RWPE2 (cell line): ENCODE measurements around the gene ELL.

Experiments used
- ATAC-seq: fragments of 200-7000 bp; cut with Tn5 transposase; 3 replicates; pipeline ENCODE4 v1.9.1; 2021; ENCODE audit warnings: low read depth
- DNase-seq: peaks from one replicate; pipeline ENCODE4 v3.0.0-alpha.2; 2020; ENCODE audit warnings: low spot score
- H3K27ac ChIP-seq: fragments of 450-650 bp; 2 replicates; pipeline ENCODE4 v1.5.1; 2017; ENCODE audit warnings: mild to moderate bottlenecking; ENCODE audit not compliant: poor library complexity, severe bottlenecking
- H3K27me3 ChIP-seq: fragments of 250-450 bp; sonication (Bioruptor Pico); 2 replicates; pipeline ENCODE4 v1.5.1; 2021; ENCODE audit warnings: mild to moderate bottlenecking, moderate library complexity; ENCODE audit not compliant: insufficient read depth, poor library complexity, severe bottlenecking
- H3K36me3 ChIP-seq: fragments of 250-450 bp; sonication (Bioruptor Pico); 2 replicates; pipeline ENCODE4 v1.5.1; 2020; ENCODE audit warnings: low read depth, mild to moderate bottlenecking, moderate library complexity
- H3K4me1 ChIP-seq: fragments of 250-450 bp; sonication (Bioruptor Pico); 2 replicates; pipeline ENCODE4 v1.5.1; 2021; ENCODE audit warnings: mild to moderate bottlenecking, moderate library complexity; ENCODE audit not compliant: insufficient read depth, poor library complexity, severe bottlenecking
- H3K4me3 ChIP-seq: fragments of 250-450 bp; sonication (Bioruptor Pico); 2 replicates; pipeline ENCODE4 v1.5.1; 2021; ENCODE audit warnings: mild to moderate bottlenecking, moderate library complexity; ENCODE audit not compliant: severe bottlenecking
- H3K9me3 ChIP-seq: fragments of 250-450 bp; sonication (Bioruptor Pico); 2 replicates; pipeline ENCODE4 v1.5.1; 2021; ENCODE audit warnings: mild to moderate bottlenecking, moderate library complexity; ENCODE audit not compliant: severe bottlenecking
- CTCF ChIP-seq: fragments of 450-650 bp; IDR thresholded peaks from one replicate; pipeline ENCODE4 v1.5.1; 2017; ENCODE audit warnings: mild to moderate bottlenecking, moderate library complexity; ENCODE audit not compliant: poor library complexity, severe bottlenecking

ELL gene

DNA sequence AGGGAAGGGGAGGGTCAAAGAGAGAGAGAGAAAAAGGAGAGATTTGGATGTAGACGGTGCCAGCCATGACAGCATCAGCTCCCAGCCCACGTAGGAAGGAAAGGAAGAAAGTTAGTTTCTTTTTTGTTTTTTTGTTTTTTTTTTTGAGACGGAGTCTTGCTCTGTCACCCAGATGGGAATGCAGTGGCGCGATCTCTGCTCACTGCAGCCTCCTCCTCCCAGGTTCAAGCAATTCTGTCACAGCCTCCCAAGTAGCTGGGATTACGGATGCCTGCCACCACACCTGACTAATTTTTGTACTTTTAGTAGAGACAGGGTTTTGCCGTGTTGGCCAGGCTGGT, 27.6 kb downstream of the ELL start:
- Histone ChIP-seq H3K4me3 (no peak overlapping the region), H3K4me1 (peaks cover 24% of the 10 kb centered on the region), H3K27ac (peak overlapping the region; percentile 76), H3K27me3 (no peaks in the 10 kb centered on the region), H3K9me3 (no peaks in the 10 kb centered on the region), H3K36me3 (no peaks in the 10 kb centered on the region)
- no peak for DNase-seq
- ATAC-seq: no peak
- no peak for TF ChIP-seq CTCF

DNA sequence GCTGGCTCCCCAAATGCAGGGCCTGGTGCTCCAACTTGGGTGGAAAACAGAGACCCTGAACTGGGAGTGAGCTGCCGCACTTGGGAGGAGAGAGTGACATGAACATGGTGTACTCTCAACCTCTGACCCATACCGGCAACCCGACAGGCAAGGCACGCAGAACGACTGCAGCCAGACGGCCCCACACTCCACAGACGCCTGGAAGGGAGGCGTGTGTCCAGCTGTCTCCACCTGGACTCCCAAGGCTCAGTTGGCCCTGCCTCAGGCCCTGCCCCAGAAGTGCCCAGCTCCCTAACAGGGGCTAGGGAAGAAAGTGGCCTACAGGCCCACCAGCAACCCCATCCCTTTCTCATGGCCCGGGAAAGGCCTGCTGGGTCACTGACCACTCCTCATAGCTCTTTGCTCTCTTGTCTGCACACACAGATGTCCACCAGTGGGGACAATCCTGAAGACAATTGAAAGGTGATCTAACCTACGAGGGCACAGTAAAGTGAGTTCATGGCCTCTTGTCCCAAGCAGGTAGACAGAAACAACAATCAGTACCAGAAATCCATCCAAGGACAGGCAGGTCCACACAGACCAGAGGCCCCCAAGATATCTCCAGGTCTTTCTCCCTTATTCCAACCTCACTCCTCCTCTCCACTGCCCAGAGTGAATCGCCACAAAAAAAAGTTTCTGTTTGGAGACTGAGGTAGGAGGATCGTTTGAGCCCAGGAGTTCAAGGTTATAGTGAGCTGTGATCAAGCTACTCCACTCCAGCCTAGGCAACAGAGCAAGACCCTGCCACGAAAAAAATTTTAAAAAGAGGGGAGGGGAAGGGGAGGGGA, 28.2 kb downstream of the ELL start:
- H3K27me3 ChIP-seq: no peaks in the 10 kb centered on the region
- peaks cover 24% of the 10 kb centered on the region for H3K4me1 ChIP-seq
- ATAC-seq (no peak), DNase-seq (no peak)
- no peak for TF ChIP-seq CTCF
- H3K36me3 ChIP-seq: no peaks in the 10 kb centered on the region
- no peak overlapping the region for H3K27ac ChIP-seq
- H3K4me3 ChIP-seq: no peak overlapping the region
- no peaks in the 10 kb centered on the region for H3K9me3 ChIP-seq

DNA sequence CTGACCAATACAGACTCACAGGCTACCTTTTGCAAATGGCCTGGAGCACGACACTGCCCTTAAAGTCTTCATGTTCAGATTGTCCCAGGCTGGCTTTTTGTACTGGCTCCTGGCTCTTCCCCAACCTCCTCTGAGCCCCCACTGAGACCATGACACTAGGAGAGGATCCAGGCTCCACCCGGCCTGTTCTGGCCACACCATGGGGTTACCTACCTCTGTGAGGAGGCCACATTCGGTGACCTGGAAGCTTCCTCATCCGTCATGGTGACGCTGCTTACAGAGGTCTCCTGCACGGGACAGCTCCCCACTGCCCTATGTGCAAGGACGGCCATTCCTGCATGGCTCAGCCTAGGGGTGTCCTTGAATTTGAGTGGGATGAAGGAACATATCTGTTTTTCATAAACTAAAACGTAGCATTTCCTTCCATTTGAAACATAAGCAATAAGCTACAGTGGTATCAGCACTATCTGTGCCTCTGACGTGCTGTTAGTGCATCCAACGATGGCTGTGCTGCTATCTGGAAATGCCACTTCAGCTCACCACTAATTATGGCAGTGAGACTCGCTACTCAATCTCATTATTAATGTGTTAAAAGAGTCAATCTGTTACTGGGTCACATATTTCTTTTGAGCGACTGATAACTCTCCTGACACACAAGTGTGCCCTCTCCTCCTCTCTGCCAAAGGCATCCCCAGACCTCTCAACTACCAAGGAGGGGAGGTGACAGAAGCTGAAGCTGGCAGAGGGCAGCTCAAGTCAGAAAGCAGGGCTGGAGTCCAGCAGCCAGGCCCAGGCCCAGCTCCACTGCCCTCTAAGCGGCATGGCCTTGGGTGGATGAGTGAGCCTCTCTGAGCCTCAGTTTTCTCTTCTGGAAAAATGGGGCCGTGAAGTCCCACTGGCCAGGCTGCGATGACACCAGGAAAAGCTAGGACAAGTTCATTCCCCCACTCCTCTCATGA, 29.6 kb downstream of the ELL start:
- ATAC-seq (no peak), DNase-seq (peak; percentile 29)
- H3K4me3 ChIP-seq: no peak overlapping the region
- H3K4me1 ChIP-seq: peaks cover 24% of the 10 kb centered on the region
- no peak overlapping the region for H3K27ac ChIP-seq
- no peaks in the 10 kb centered on the region for H3K9me3 ChIP-seq
- no peaks in the 10 kb centered on the region for H3K36me3 ChIP-seq
- H3K27me3 ChIP-seq: no peaks in the 10 kb centered on the region
- TF ChIP-seq CTCF: no peak

DNA sequence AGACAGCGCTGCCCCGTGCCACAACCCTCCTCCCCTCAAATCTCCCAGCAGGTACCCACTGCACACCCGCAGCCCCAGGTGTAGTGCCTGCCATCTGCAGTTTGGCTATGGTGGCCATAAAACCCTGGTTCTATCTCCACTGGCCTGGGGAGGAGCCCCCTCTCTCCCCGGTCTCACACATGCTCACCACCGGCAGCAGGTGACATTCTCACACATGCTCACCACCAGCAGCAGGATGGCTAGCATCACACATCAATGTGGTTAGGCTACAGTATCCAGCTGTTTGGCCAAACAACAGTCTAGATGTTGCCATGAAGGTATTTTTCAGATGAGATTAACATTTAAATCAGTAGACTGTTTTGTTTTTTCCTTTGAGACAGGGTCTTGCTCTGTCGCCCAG, 31.1 kb downstream of the ELL start:
- Histone ChIP-seq H3K4me1 (peaks cover 23% of the 10 kb centered on the region), H3K4me3 (no peak overlapping the region), H3K27ac (no peak overlapping the region), H3K36me3 (no peaks in the 10 kb centered on the region), H3K9me3 (no peaks in the 10 kb centered on the region), H3K27me3 (no peaks in the 10 kb centered on the region)
- TF ChIP-seq CTCF: no peak
- ATAC-seq (no peak), DNase-seq (peak; percentile 34)
